SU-DHL-6 (cell line): ENCODE measurements around the gene CAPN9.

ENCODE experiments used
- CTCF ChIP-seq: fragments of 200-600 bp; sonication (generic); IDR thresholded peaks from one replicate; pipeline ENCODE4 v1.5.1; 2017; ENCODE audit warnings: antibody characterized with exemption, mild to moderate bottlenecking, low read length, moderate library complexity; ENCODE audit not compliant: insufficient read depth, poor library complexity, severe bottlenecking
- EZH2phosphoT487 ChIP-seq: fragments of 200-600 bp; sonication (generic), shearing (Covaris generic); conservative IDR thresholded peaks from 2 replicates; pipeline ENCODE4 v1.6.1; 2018; ENCODE audit warnings: mild to moderate bottlenecking, antibody characterized with exemption, low read length, moderate library complexity, mixed read lengths

GRCh38 chr1:230818367-230818766, 71.2 kb downstream of the CAPN9 start:
- TF ChIP-seq CTCF = no peak
- no peak for TF ChIP-seq EZH2phosphoT487
